HG02588 (cell line): Measurements from ENCODE around the gene S100A4.

ENCODE experiments used
- ATAC-seq: cut with Tn5 transposase; IDR thresholded peaks from one replicate; pipeline ENCODE4 v1.9.1; 2021; ENCODE audit warnings: mild to moderate bottlenecking, moderate library complexity; ENCODE audit not compliant: unreplicated experiment

The S100A4 gene

GRCh38 chr1:153548722-153549688 lies 3.4 kb upstream of the S100A4 start, which contains the start of gene S100A3:
TSS of gene S100A3 (minus strand) at chr1:153549258. CDS start at chr1:153548485, 773 bp downstream.
- ATAC-seq: no peak

DNA sequence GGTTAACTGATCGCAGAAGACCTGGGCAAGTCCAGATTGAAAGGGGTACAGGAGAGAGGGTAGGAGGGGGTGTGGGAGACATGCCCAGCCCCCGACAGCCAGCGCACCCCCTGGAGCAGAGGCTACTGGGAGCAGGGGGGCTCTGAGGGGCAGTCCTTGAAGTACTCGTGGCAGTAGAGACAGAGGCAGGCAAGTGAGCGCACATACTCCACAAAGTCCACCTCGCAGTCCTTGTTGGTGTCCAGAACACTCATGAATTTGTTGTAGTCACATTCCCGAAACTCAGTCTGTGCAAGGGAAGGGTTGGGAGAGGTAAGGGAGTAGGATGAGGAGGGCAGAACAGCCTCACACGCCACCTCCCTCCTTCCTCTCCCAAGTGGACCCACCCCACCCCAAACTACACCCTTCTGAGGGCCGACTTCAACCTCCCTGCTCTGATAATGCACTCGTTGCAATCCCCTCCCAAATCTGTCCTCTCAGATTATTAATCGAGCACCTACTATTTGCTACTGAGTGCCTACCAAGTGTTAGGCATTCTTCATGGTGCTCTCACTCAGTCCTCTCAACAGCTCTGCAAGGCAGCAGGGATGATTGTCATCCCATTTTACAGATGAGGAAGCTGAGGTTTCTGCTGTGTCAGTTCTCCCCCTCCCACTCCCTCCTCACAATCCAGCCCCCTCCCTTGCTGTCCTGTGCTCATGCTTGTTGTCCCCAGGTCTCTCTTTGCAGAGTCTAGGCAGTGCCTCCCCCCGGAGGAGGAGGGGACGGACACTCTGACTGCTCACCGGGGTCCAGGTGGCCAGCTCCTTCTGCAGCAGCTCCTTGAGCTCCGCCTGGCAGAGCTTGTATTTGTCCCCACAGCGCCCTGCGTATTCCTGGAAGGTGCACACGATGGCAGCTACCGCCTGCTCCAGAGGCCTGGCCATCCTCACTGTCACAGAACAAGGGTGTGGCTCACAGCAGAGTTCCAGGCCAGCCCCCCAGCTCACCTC lies 2.2 kb upstream of the S100A4 start:
- no peak for ATAC-seq

- no peak for ATAC-seq
Measured at GRCh38 chr1:153546796-153547559, 1.4 kb upstream of the S100A4 start.

GRCh38 chr1:153546371-153546770 lies 765 bp upstream of the S100A4 start:
- no peak for ATAC-seq

DNA sequence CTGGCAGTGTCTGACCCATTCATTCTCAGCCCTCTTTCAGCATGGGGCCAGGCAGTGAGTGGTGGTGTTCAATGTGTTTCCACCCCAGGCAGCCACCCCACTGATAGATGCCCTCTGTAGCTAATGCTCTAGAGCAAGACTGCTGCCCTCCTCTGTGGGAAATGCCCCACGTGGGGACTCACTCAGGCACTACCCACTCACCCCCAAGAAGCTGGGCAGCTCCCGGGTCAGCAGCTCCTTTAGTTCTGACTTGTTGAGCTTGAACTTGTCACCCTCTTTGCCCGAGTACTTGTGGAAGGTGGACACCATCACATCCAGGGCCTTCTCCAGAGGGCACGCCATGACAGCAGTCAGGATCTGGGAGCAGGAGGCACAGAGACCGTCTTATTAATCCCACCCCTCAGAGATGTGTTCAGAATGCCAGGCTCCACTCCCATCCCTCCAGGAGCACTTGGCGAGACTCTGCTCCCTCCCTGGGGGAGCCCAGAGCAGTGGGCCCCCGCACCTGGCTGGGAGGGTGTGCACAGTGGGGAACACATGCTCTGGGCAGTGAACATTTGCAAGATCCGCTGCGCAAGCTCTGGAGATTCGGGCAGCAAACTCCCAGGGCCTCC lies 1.0 kb downstream of the S100A4 start:
- no peak for ATAC-seq

DNA sequence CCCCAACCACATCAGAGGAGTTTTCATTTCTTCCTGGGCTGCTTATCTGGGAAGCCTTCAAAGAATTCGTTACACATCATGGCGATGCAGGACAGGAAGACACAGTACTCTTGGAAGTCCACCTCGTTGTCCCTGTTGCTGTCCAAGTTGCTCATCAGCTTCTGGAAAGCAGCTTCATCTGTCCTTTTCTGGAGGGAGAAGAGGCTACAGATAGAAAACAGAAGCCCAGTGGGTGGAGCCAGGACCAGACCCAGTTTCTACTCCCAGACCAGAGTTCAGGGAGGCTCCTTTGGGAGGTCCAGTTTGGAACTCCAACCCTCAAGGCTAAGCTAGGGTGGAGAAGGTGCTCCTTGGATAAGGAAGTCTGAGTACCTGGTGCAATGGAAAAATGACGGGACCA lies 1.9 kb downstream of the S100A4 start:
- ATAC-seq: no peak

GRCh38 chr1:153542956-153543711 lies 2.5 kb downstream of the S100A4 start:
- no peak for ATAC-seq

DNA sequence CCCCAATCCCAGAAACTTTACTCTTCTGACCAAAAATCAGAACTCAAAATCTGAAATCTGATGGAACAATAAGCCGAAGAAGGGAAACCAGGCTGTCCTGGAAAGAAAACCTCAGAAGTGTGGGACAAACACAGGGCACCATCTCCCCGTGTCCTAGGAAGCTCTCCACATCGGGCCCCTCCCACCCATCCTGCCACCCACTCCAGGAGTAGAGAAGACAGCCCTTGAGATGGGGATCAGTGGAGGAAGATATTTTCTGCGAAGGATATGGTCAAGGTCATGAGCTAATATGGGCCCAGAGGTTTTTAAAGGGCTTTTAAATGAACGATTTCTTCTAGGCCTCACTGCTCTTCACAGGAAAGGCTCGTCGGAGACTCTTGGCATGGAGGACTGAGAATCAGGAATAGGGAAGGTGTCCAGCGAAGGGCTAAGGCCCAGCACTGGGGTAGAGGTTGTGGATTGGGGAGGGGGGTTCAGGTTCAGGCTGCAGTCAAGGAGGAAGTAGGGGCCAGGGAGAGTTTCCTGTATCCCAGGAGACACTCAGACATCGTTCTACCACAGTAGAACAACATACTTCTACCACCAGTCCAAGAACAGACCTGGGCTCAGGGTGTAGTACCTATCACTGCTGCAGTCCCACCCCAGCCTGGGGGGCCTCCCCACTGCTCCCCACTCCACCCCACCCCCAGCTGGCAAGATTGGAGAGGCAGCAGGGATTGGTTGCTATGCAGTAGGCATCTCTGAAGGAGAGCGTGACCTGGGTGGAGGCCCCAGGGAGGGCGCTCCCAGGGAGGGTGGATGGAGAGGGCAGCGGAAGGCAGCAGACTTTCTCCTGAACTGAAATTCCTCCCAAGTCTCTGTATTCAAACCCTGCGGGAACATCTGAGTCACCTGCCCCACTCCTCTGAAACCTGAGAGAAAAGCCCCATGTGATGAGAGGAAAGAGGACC lies 3.7 kb downstream of the S100A4 start:
- ATAC-seq: no peak

GRCh38 chr1:153540394-153541361 lies 4.9 kb downstream of the S100A4 start, which contains the start of gene S100A5:
TSS of gene S100A5 (minus strand) at chr1:153540934. CDS start at chr1:153540191, 743 bp downstream.
- ATAC-seq: no peak

GRCh38 chr1:153539395-153540093 lies 6.1 kb downstream of the S100A4 start:
- ATAC-seq: no peak

DNA sequence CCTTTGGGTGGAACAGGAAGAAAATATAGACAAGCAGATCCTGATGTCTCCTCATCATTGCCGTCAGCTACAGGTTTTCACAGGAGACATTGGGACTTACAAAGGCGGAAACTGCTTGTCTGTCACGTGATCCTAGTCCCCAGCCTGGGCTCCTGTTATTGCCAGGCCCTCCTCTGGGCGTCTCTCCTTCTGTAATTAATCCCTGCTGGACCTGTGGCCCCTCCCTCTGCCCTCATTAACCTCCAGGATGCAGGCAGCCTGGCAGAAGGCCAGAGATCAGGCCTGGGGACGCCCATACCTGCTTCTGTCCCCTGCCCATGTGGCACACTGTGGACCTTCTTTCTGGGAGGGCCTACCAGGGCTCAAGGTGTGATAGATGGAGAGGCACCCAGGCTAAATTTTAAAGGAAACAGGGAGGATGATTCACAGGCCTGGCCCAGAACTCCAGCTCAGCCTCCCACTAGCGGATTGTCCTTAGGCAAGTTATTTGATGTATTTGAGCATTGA lies 7.2 kb downstream of the S100A4 start:
- no peak for ATAC-seq

DNA sequence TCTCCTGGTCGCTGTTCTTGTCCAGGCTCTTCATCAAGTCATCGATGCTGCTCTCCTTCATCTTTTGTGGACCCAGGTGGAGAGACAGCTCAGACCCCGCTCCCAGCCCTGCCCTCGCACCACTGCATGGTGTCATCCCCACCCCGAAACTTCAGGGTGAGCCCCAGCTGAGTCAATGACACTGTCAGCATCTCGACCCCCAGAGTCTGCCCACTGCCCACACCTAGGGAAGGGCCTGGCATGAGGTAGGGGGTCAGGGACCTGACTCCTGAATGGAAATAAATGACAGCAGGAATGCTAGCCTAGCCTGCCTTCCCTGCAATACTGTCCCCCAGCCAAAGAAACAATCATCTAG lies 8.3 kb downstream of the S100A4 start:
- ATAC-seq: no peak

- no peak for ATAC-seq
Measured at GRCh38 chr1:153536671-153537375, 8.8 kb downstream of the S100A4 start.

DNA sequence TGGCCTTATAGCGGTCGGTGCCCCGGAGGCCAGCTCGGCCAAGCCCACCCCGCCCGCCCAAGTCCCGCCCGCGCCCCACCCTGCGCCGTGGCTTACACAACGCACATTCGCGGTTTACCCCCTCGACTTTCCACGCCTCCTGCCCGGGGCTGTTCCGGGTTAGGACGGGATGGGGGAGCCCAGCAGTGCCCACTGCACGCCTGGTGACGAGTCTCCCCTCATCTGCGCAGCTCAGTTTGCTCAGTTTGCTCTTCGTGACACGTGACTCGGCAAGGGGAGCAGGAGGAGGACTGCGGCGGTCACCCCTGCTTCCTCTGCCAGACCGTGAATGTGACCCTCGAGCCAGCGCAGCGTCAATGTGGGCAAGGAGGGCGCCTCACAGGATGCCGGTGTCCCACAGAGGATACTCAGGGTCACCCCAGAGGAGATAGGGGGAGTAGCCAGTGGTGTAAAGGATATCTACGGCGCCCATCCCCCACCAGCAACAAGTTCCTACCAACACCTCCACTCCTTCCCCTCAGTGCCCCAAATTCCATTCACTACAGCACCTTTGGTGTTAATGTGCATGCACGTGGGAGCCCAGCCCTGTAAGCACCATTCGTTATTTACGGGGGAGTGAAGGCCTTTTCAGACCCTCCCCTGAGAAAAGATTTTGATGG lies 9.5 kb downstream of the S100A4 start:
- ATAC-seq: no peak
